Colonic mucosa (tissue), 4 donors: ENCODE data around the gene MISFA. TPM values are rescaled to one million over a fixed set of nuclear protein-coding genes. Genes with fewer than 3 reads are reported as not detected.

Experiments used
- DNase-seq: peaks from one replicate; pipeline ENCODE4 v3.0.0-alpha.2; 2020
- H3K27ac ChIP-seq: fragments of 200-600 bp; one replicate; pipeline ENCODE4 v1.8.0; 2021
- H3K27me3 ChIP-seq: fragments of 200-600 bp; one replicate; pipeline ENCODE4 v1.8.0; 2021
- H3K36me3 ChIP-seq: fragments of 200-600 bp; one replicate; pipeline ENCODE4 v1.8.0; 2021
- H3K4me1 ChIP-seq: fragments of 200-600 bp; one replicate; pipeline ENCODE4 v1.8.0; 2021; ENCODE audit warnings: mild to moderate bottlenecking
- H3K4me3 ChIP-seq: fragments of 200-600 bp; one replicate; pipeline ENCODE4 v1.8.0; 2021
- H3K9ac ChIP-seq, 2 donors: one replicate each; pipeline ENCODE4 v1.7.0; 2013; ENCODE audit warnings: control low read depth in 2 of 2, low read depth in 2 of 2, low read length in 2 of 2
- H3K9me3 ChIP-seq: fragments of 200-600 bp; one replicate; pipeline ENCODE4 v1.8.0; 2021
- intact Hi-C: fragments of 100-400 bp; cut with DNase I; formaldehyde crosslinking; loops from one replicate; pipeline ENCODE4 v1.14.1; 2022
- total RNA-seq, 2 donors: library from RNA; stranded (reverse); fragmentation: NEBNext Ultra II Directional in 1 of 2; extraction: Animal tissue kit (Norgen Biotek cat#: 25700) in 1 of 2; gene quantifications; one replicate each; pipeline ENCODE4 v1.2.1, GENCODE V29; 2021
- TF ChIP-seq, protein P1 (sequence below): fragments of 200-600 bp; IDR thresholded peaks from one replicate; pipeline ENCODE4 v1.8.0; 2022; ENCODE audit warnings: antibody characterized with exemption, mild to moderate bottlenecking
- donor health status: healthy.
- donor health status: DM: no; HTN: no; CAD: no.
- donor health status: DM: no; HTN: no; CAD: no.

The MISFA gene
- total RNA-seq, 2 donors from 2014 or later: 1.8 to 2.5 TPM

DNA sequence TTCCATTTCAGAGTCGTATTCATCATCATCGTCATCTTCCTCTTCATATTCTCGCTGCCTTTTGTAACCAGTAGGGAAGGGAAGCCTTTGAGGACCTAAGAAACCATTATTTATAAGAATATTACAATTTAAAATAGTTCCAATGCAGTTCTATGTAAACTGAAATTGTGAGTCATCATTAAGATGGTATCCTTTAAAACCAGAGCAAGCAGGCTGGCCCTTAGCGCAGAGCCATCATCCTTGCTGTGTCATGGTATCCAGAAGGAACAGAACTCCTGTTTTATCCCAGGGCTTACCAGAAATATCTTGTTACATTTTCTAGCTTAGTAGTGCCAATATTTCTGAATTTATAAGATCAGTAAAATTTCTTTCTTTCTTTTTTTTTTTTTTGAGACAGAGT is 12.8 kb downstream of the MISFA start:
- TF ChIP-seq, protein P1, sequence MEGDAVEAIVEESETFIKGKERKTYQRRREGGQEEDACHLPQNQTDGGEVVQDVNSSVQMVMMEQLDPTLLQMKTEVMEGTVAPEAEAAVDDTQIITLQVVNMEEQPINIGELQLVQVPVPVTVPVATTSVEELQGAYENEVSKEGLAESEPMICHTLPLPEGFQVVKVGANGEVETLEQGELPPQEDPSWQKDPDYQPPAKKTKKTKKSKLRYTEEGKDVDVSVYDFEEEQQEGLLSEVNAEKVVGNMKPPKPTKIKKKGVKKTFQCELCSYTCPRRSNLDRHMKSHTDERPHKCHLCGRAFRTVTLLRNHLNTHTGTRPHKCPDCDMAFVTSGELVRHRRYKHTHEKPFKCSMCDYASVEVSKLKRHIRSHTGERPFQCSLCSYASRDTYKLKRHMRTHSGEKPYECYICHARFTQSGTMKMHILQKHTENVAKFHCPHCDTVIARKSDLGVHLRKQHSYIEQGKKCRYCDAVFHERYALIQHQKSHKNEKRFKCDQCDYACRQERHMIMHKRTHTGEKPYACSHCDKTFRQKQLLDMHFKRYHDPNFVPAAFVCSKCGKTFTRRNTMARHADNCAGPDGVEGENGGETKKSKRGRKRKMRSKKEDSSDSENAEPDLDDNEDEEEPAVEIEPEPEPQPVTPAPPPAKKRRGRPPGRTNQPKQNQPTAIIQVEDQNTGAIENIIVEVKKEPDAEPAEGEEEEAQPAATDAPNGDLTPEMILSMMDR: no peak
- no peak overlapping the region for H3K9ac ChIP-seq

GRCh38 chr11:18614667-18615066 is 15.1 kb downstream of the MISFA start:
- no peak overlapping the region for H3K27ac ChIP-seq
- intact Hi-C loops: no loop called here
- H3K4me3 ChIP-seq: no peak overlapping the region
- H3K36me3 ChIP-seq: peaks cover 4% of the 10 kb centered on the region
- no peak for DNase-seq
- no peaks in the 10 kb centered on the region for H3K27me3 ChIP-seq
- H3K9me3 ChIP-seq: no peaks in the 10 kb centered on the region
- TF ChIP-seq, protein P1: no peak
- H3K9ac ChIP-seq: no peak overlapping the region
- no peaks in the 10 kb centered on the region for H3K4me1 ChIP-seq

More for the DNA sequence above, 12.8 kb downstream of the MISFA start:
- DNase-seq: no peak
- H3K27me3 ChIP-seq: no peaks in the 10 kb centered on the region
- no peaks in the 10 kb centered on the region for H3K9me3 ChIP-seq
- H3K27ac ChIP-seq: no peak overlapping the region
- intact Hi-C loops: no loop called here
- H3K4me1 ChIP-seq: no peaks in the 10 kb centered on the region
- peaks cover 4% of the 10 kb centered on the region for H3K36me3 ChIP-seq
- no peak overlapping the region for H3K4me3 ChIP-seq

DNA sequence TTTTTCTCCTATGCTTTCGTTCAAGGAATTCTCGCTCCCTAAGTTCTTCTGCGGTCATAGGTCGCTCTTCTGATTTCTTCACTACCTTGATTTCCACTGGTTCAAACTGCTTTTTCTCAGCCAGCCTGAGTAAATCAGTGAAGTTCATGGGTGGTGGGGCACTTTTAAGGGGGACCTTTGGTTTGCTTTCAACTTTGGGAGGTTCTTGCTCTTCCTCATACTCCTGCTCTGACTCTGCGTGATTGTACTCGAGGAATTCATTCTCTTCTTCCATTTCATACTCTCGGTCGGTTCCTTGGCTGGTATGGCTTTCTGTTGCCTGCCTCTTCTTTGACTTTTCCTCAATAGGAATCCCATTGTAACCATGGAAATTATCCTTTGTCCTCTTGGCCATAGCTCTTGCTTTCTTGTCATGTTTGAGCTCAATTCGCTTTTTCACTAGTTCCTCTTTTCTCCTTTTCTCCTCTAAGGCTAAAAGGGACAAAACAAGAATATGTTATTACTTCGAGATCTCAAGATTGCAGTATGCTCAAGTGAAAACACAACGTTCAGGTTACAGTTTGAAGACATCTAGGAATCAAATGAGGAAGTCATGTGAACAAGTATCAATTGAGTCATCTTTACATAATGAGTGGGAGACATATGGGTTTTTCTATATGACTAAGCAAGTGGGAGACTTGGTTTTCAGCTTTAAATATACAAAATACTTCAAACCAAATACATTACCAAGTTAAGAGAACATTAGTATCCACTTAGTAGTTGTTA is 16.2 kb downstream of the MISFA start:
- Histone ChIP-seq H3K9me3 (no peaks in the 10 kb centered on the region), H3K4me3 (no peak overlapping the region), H3K27ac (no peak overlapping the region), H3K9ac (no peak overlapping the region), H3K4me1 (no peaks in the 10 kb centered on the region), H3K36me3 (peaks cover 4% of the 10 kb centered on the region), H3K27me3 (no peaks in the 10 kb centered on the region)
- DNase-seq: no peak
- intact Hi-C loops: no loop called here
- TF ChIP-seq, protein P1: no peak

DNA sequence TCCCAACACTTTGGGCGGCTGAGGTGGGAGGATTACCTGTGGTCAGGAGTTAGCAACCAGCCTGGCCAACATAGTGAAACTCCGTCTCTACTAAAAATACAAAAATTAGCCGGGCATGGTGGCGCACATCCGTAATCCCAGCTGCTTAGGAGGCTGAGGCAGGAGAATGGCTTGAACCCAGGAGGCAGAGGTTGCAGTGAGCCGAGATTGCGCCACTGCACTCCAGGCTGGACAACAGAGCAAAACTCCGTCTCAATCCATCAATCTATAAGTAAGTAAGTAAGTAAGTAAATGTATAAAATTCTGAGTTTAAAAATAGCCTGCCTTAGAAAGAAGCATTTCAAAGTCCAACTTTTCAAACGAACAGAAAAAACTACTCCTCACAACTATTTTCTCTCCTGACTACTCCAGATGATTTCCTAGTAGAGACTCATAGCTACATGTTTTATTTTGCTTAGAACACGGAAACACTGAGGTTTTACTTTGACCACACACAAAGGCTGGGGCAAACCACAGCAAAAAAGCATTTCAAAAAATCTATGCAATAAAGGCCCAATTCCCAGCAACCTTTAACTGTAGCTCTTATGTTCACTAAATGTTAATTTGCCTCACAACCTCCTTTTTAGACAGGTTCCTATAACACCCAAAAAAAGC is 18.2 kb downstream of the MISFA start:
- Histone ChIP-seq H3K4me3 (no peak overlapping the region), H3K9me3 (no peaks in the 10 kb centered on the region), H3K9ac (no peak overlapping the region), H3K27ac (peak overlapping the region; percentile 18), H3K4me1 (no peaks in the 10 kb centered on the region), H3K36me3 (peaks cover 4% of the 10 kb centered on the region), H3K27me3 (no peaks in the 10 kb centered on the region)
- TF ChIP-seq, protein P1: no peak
- intact Hi-C loops: no loop called here
- DNase-seq: no peak

DNA sequence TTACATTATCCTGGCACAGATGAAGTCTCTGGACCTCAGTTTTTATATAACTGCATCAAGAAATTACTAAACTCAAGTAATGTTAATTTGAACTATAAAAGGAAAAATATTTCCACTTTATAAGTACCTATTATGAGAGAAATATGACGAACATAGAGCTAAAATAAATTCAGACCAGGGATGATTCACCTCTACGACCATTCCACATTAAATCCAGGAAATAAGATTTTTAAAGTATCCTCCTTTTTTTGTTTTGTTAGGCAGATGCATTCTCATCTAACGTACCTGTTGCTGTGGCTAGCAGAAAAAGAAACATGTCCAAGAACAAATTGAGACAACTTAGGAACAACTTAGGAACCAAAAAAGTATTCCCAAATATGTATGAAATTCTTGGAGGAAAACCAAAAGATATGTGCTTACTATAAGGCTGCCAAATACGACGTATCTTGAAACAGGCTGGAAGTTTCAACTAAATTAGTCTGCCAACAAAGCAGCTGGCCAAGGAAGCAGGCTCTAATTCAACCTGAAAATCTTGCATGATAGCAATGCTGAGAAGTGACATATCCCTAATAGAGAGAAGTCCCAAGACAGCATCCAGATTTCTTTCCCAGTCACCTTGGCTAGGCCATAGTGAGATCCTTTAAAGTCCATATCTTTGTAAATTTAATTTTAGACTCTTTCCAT is 18.9 kb downstream of the MISFA start:
- no peaks in the 10 kb centered on the region for H3K4me1 ChIP-seq
- peaks cover 4% of the 10 kb centered on the region for H3K36me3 ChIP-seq
- TF ChIP-seq, protein P1: no peak
- no peak overlapping the region for H3K4me3 ChIP-seq
- H3K9ac ChIP-seq: no peak overlapping the region
- DNase-seq: no peak
- no peaks in the 10 kb centered on the region for H3K9me3 ChIP-seq
- intact Hi-C loops: no loop called here
- H3K27ac ChIP-seq: peak overlapping the region; percentile 18
- H3K27me3 ChIP-seq: no peaks in the 10 kb centered on the region
